Left ventricle myocardium superior (tissue), 1 donor: Measurements from ENCODE around the gene PPP1R12C. TPM values are rescaled to one million over a fixed set of nuclear protein-coding genes. Genes with fewer than 3 reads are reported as not detected.
"Not testable (repeated sequence)": the region's sequence is repeated elsewhere in the genome, so short reads cannot be mapped to it uniquely, and the experiment has no call there.

Experiments used
- ATAC-seq: fragments of 200-7000 bp; cut with Tn5 transposase; one replicate; pipeline ENCODE4 v1.9.1; 2020; ENCODE audit warnings: mild to moderate bottlenecking, moderate library complexity
- DNase-seq: peaks from one replicate; pipeline ENCODE4 v3.0.0-alpha.2; 2020
- intact Hi-C: fragments of 100-400 bp; cut with micrococcal nuclease; formaldehyde crosslinking; loops from one replicate; pipeline ENCODE4 v1.11.0; 2022
- total RNA-seq: library from RNA; stranded (reverse); fragmentation: NEBNext Ultra II Directional; extraction: Animal tissue kit (Norgen Biotek cat#: 25700); gene quantifications from one replicate; pipeline ENCODE4 v1.2.1, GENCODE V29; 2021
- donor health status: DM: no; HTN: yes; CAD: no; lungs with severe emphysema.

PPP1R12C gene
- total RNA-seq, 1 donor from 2014 or later: 141 TPM

- peak; percentile 5 for ATAC-seq
- intact Hi-C loops: no loop called here
- no peak for DNase-seq
Observed at GRCh38 chr19:55115446-55116065, 1.9 kb downstream of the PPP1R12C start.

- DNase-seq (no peak), ATAC-seq (no peak)
- intact Hi-C loops: no loop called here
Observed at GRCh38 chr19:55114566-55115145, 2.8 kb downstream of the PPP1R12C start.

- peak; percentile 93 for DNase-seq
- ATAC-seq: peak; percentile 66
- intact Hi-C loops: no loop called here
Observed at GRCh38 chr19:55113570-55114039, 3.8 kb downstream of the PPP1R12C start.

- intact Hi-C loops: no loop called here
- DNase-seq (no peak), ATAC-seq (peak; percentile 4)
Observed at GRCh38 chr19:55112777-55113569, 4.5 kb downstream of the PPP1R12C start.

- intact Hi-C loops: no loop called here
- DNase-seq (no peak), ATAC-seq (no peak)
Observed at GRCh38 chr19:55112246-55112776, 5.1 kb downstream of the PPP1R12C start.

- ATAC-seq (no peak), DNase-seq (no peak)
- intact Hi-C loops: no loop called here
Observed at GRCh38 chr19:55111238-55111831, 6.1 kb downstream of the PPP1R12C start.

GRCh38 chr19:55109527-55110291 is 7.7 kb downstream of the PPP1R12C start:
- DNase-seq (no peak), ATAC-seq (no peak)
- intact Hi-C loops: no loop called here

GRCh38 chr19:55107252-55107651 is 10.2 kb downstream of the PPP1R12C start:
- intact Hi-C loops, ATAC-seq, DNase-seq: not testable (repeated sequence)

- intact Hi-C loops: no loop called here
- DNase-seq (no peak), ATAC-seq (no peak)
Observed at GRCh38 chr19:55106591-55106990, 10.8 kb downstream of the PPP1R12C start.

GRCh38 chr19:55105237-55105636 is 12.2 kb downstream of the PPP1R12C start:
- intact Hi-C loops: no loop called here
- no peak for DNase-seq
- no peak for ATAC-seq

- DNase-seq: no peak
- no peak for ATAC-seq
- intact Hi-C loops: no loop called here
Observed at GRCh38 chr19:55103190-55103589, 14.2 kb downstream of the PPP1R12C start.

GRCh38 chr19:55101261-55101660 is 16.2 kb downstream of the PPP1R12C start:
- intact Hi-C loops: no loop called here
- no peak for ATAC-seq
- no peak for DNase-seq

GRCh38 chr19:55099557-55100506 is 17.6 kb downstream of the PPP1R12C start:
- DNase-seq (peak; percentile 61), ATAC-seq (peak; percentile 56)
- intact Hi-C loops: no loop called here

- no peak for DNase-seq
- peak; percentile 3 for ATAC-seq
- intact Hi-C loops: no loop called here
Observed at GRCh38 chr19:55098716-55099556, 18.5 kb downstream of the PPP1R12C start.

- ATAC-seq (no peak), DNase-seq (no peak)
- intact Hi-C loops: no loop called here
Observed at GRCh38 chr19:55097864-55098715, 19.3 kb downstream of the PPP1R12C start.

GRCh38 chr19:55096061-55096701 is 21.3 kb downstream of the PPP1R12C start:
- intact Hi-C loops: no loop called here
- DNase-seq (no peak), ATAC-seq (no peak)
